ENCODE measurements around the gene C14orf180.

DNA sequence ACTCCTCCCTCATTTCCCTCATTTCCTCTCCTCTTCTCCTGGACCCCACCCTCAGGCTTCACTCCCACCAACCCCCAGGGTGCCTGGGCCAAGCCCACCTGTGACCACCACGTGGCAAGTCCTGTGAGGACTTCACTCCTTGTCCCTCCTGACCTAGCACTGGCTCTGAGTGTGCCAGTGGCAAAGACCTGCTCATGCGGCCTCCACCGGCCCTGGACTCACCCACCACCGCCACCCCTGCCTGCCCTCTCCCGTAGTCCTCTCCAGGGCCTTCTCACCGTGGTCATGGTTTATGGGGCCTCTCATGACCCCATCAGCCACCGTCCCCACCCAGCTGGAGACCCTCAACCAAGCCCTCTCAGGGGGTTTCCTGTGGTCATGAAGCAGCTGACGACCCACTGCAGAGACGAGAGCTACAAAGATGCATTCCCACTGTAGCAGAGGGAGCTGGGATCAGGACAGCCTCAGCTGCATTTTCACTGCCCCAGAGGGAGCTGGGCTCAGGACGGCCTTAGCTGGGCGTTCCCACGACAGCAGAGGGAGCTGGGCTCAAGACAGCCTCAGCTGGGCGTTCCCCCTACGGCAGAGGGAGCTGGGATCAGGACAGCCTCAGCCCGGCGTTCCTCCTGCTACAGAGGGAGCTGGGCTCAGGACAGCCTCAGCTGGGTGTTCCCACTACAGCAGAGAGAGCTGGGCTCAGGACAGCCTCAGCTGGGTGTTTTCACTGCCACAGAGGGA is 3.2 kb upstream of the C14orf180 start:
- TF ChIP-seq, protein P1, sequence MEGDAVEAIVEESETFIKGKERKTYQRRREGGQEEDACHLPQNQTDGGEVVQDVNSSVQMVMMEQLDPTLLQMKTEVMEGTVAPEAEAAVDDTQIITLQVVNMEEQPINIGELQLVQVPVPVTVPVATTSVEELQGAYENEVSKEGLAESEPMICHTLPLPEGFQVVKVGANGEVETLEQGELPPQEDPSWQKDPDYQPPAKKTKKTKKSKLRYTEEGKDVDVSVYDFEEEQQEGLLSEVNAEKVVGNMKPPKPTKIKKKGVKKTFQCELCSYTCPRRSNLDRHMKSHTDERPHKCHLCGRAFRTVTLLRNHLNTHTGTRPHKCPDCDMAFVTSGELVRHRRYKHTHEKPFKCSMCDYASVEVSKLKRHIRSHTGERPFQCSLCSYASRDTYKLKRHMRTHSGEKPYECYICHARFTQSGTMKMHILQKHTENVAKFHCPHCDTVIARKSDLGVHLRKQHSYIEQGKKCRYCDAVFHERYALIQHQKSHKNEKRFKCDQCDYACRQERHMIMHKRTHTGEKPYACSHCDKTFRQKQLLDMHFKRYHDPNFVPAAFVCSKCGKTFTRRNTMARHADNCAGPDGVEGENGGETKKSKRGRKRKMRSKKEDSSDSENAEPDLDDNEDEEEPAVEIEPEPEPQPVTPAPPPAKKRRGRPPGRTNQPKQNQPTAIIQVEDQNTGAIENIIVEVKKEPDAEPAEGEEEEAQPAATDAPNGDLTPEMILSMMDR (IDR thresholded peaks at IDR 0.05; ENCODE audit: low read depth, low read length) = no peak
- TF ChIP-seq, protein P2, sequence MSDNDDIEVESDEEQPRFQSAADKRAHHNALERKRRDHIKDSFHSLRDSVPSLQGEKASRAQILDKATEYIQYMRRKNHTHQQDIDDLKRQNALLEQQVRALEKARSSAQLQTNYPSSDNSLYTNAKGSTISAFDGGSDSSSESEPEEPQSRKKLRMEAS (IDR thresholded peaks at IDR 0.05; ENCODE audit: low read depth, low read length) = no peak
- TF ChIP-seq MYC (IDR thresholded peaks at IDR 0.05; ENCODE audit: low read depth, low read length) = no peak

All from NB4 (cell line).